ENCODE results near the gene MACROD2.

The MACROD2 gene

GRCh38 chr20:14555676-14556075 lies 560.4 kb downstream of the MACROD2 start:
- no peak overlapping the region for H3K4me3 ChIP-seq (ENCODE audit: low read depth, low read length)
- DNase-seq (ENCODE audit: low read depth) = no peak
- no peak for TF ChIP-seq CTCF (conservative IDR thresholded peaks at IDR 0.05; ENCODE audit: low read depth, low read length)

DNA sequence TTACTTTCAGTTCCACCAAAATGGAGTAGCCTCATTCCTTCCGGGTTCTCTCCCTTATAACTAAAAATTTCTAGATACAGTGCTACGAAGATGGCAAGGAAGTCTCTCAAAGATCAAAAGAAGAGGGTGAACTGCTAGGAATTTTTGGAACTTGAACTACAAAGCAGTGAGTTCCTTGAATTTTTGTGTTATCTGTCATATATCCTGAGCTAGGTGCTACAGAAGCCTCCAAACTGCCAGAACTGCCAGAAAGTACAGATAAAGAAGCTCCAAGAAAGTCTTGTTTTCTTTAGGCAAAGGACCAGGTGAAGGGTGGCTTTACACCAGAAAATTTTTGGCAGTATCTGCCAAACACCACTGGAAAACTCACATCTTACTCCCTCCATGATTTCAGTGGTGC lies 560.9 kb downstream of the MACROD2 start:
- no peak for DNase-seq (ENCODE audit: low read depth)
- no peak for TF ChIP-seq CTCF (conservative IDR thresholded peaks at IDR 0.05; ENCODE audit: low read depth, low read length)
- no peak overlapping the region for H3K4me3 ChIP-seq (ENCODE audit: low read depth, low read length)

DNA sequence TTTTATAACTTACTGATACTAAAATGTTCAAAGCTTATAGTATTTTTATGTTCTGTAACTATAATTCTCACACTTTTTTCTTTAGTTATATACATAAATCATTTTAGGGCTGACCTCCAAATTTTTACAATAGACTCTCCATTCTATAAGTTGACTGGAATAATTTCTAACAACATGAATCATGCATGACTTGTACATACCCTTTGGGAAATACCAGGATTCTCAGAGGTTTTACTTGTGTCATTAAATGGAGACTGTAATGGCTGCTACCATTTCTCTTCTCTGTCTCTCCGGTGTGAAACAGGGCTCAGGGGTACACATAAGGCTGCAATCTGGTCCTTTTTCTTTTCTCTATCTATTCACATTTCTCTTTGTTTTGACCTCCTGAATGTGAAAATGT lies 564.3 kb downstream of the MACROD2 start:
- no peak for DNase-seq (ENCODE audit: low read depth)
- no peak for TF ChIP-seq CTCF (conservative IDR thresholded peaks at IDR 0.05; ENCODE audit: low read depth, low read length)
- H3K4me3 ChIP-seq (ENCODE audit: low read depth, low read length) = no peak overlapping the region

DNA sequence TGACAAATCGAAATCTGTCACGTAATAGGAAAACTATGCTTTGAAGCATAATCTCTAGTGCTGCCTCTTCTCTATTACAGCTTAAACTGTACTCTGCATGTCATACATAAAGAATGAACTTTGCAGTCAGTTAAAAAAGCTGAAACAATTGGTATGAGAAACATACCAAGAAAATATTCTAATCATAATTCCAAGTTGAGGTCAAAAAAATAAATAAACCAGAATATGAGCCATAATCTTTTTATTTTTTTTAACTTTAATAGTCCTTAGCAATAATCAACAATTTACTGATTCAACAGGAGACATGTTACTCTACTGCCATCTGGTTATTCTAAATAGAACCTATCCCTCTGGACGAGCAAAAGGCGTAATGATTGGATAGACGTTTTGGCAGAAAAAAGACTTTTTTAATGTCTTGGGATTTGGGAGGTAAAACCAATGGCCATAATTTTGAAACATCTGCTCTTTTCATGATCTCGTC lies 566.5 kb downstream of the MACROD2 start:
- TF ChIP-seq CTCF (conservative IDR thresholded peaks at IDR 0.05; ENCODE audit: low read depth, low read length) = peak; percentile 32
- no peak overlapping the region for H3K4me3 ChIP-seq (ENCODE audit: low read depth, low read length)
- peak; percentile 63 for DNase-seq (ENCODE audit: low read depth)

- H3K4me3 ChIP-seq (ENCODE audit: low read depth, low read length) = no peak overlapping the region
- no peak for DNase-seq (ENCODE audit: low read depth)
- no peak for TF ChIP-seq CTCF (conservative IDR thresholded peaks at IDR 0.05; ENCODE audit: low read depth, low read length)
Measured at GRCh38 chr20:14562981-14563380, 567.7 kb downstream of the MACROD2 start.

DNA sequence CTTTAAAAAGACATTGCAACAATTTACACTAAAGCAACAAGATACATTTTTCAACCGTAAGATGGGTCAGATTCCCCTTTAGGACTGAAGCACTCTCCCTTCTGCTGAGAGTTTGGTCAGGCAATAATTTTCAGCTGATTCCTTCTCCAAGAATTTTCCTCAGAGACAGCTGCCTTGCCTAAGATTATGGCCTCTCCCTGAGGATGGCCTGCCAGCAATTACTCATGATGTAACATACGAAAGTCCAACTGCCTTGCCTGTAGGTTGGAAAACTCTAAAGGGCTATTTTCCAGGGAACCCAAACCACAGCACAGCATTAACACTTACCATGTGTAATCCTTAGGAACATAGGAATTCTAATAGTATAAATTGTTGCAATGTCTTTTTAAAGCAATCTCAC lies 571.2 kb downstream of the MACROD2 start:
- no peak overlapping the region for H3K4me3 ChIP-seq (ENCODE audit: low read depth, low read length)
- DNase-seq (ENCODE audit: low read depth) = no peak
- no peak for TF ChIP-seq CTCF (conservative IDR thresholded peaks at IDR 0.05; ENCODE audit: low read depth, low read length)

DNA sequence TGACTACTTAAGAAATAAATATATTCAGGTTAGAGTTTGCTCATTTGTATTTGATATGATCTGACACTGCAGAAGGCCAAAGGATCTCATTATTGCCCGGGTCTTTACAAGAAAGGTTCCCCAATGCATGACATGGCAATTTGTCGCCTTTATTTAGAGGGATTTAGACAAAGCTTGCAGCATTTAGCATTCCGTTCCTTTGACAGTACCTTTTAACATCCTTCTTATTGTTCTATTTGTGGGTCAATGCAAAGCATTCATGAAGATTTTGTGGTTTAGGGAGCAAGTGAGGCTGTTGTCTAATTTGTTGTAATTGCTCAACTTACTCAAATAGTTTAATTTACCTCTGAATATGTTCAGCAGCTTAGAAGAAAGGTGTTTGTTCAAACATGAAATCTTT lies 572.9 kb downstream of the MACROD2 start:
- TF ChIP-seq CTCF (conservative IDR thresholded peaks at IDR 0.05; ENCODE audit: low read depth, low read length) = no peak
- peak; percentile 9 for DNase-seq (ENCODE audit: low read depth)
- H3K4me3 ChIP-seq (ENCODE audit: low read depth, low read length) = no peak overlapping the region
